Endothelial cell of umbilical vein (primary cell): ENCODE results near the gene CTBP1.

Experiments used
- CTCF ChIP-seq, 2 donors: IDR thresholded peaks; 1 replicate in 1 of 2; 2 replicates in 1 of 2; pipeline ENCODE4 v1.5.1; 2011; ENCODE audit warnings: low read length in 2 of 2, mild to moderate bottlenecking in 2 of 2, moderate library complexity in 2 of 2, control low read depth in 1 of 2, inconsistent platforms in 1 of 2, low read depth in 1 of 2; ENCODE audit not compliant: insufficient read depth in 1 of 2; ENCODE audit errors: extremely low read depth in 1 of 2
- EZH2 ChIP-seq: IDR thresholded peaks from 2 replicates; pipeline ENCODE4 v1.6.1; 2012; ENCODE audit warnings: borderline replicate concordance, low read depth, mild to moderate bottlenecking, moderate library complexity, low read length, inconsistent platforms; ENCODE audit not compliant: severe bottlenecking
- GATA2 ChIP-seq: IDR thresholded peaks from 2 replicates; pipeline ENCODE4 v1.7.0; 2011; ENCODE audit warnings: low read depth, mild to moderate bottlenecking, moderate library complexity, mixed read lengths, low read length; ENCODE audit not compliant: insufficient read length, insufficient read depth
- JUN ChIP-seq: IDR thresholded peaks from 2 replicates; pipeline ENCODE4 v1.6.1; 2011; ENCODE audit warnings: borderline replicate concordance, low read depth; ENCODE audit not compliant: insufficient read length, insufficient read depth
- MAX ChIP-seq: IDR thresholded peaks from 2 replicates; pipeline ENCODE4 v1.6.1; 2011; ENCODE audit not compliant: insufficient read depth, insufficient read length
- MYC ChIP-seq: IDR thresholded peaks from one replicate; pipeline ENCODE4 v1.6.1; 2011; ENCODE audit warnings: mild to moderate bottlenecking, low read depth, low read length
- POLR2A ChIP-seq: IDR thresholded peaks from 2 replicates; pipeline ENCODE4 v1.6.1; 2012; ENCODE audit warnings: low read depth, mild to moderate bottlenecking, control low read depth, low read length

- TF ChIP-seq CTCF (IDR thresholded peaks at IDR 0.05; ENCODE audit: extremely low read depth in 1 of 2, insufficient read depth in 1 of 2, low read depth in 1 of 2, low read length in 2 of 2) (no peak), POLR2A (no peak), EZH2 (no peak), GATA2 (no peak), MYC (no peak), JUN (no peak), MAX (no peak)
Measured at GRCh38 chr4:1195891-1196401, 53.0 kb downstream of the CTBP1 start.
